GM12878 (cell line): Measurements from ENCODE around the gene FGF23. TPM values are rescaled to one million over a fixed set of nuclear protein-coding genes. Genes with fewer than 3 reads are reported as not detected.

Experiments used
- ATAC-seq: fragments of 200-7000 bp; cut with Tn5 transposase; 3 replicates; pipeline ENCODE4 v1.9.1; 2020; ENCODE audit warnings: mild to moderate bottlenecking, moderate library complexity
- BruUV-seq: library from RNA; stranded (reverse); fragments of 400-500 nt; replicated peaks from 2 replicates; lab custom pipeline; 2021; lab: Mats Ljungman, UMichigan
- CTCF ChIA-PET: fragments of 300-600 bp; sonication (Branson Sonifier 250); formaldehyde crosslinking; extraction: SDS; loops from one replicate; lab custom pipeline; 2021; ENCODE audit warnings: inconsistent platforms; lab: Yijun Ruan, JAX
- POLR2A ChIA-PET: fragments of 350-600 bp; formaldehyde crosslinking; extraction: SDS; loops from one replicate; lab custom pipeline; 2021; ENCODE audit warnings: inconsistent platforms; lab: Charles Lee
- RAD21 ChIA-PET: fragments of 300-600 bp; sonication (Branson Sonifier 250); formaldehyde crosslinking; loops from one replicate; lab custom pipeline; 2023; ENCODE audit warnings: antibody characterized with exemption; ENCODE audit not compliant: unreplicated experiment; lab: Charles Lee
- SMC1A ChIA-PET: fragments of 300-600 bp; sonication (Branson Sonifier 250); formaldehyde crosslinking; loops from one replicate; lab custom pipeline; 2023; ENCODE audit not compliant: unreplicated experiment, uncharacterized antibody; lab: Charles Lee
- DNase-seq: peaks from one replicate; pipeline ENCODE4 v3.0.0-alpha.2; 2011; ENCODE audit warnings: low read depth, low spot score
- FAIRE-seq: peaks from 3 replicates; lab custom pipeline; 2011; peaks lifted over from hg19 to GRCh38; lab: Jason Lieb, UNC
- H2AFZ ChIP-seq: 2 replicates; pipeline ENCODE4 v1.6.0; 2011; ENCODE audit warnings: low read depth, low read length, control low read depth; ENCODE audit not compliant: control insufficient read depth
- H3K27ac ChIP-seq: 2 replicates; pipeline ENCODE4 v1.5.1; 2011; ENCODE audit warnings: control low read depth; ENCODE audit not compliant: control insufficient read depth, insufficient read depth
- H3K27me3 ChIP-seq, 2 experiments: replicated peaks in 1 of 2; 2 replicates each; pipeline versions ENCODE4 v1.6.0 to v1.6.1; 2011; ENCODE audit warnings: low read length in 1 of 2; ENCODE audit not compliant: control insufficient read depth in 2 of 2, insufficient read depth in 2 of 2
- H3K36me3 ChIP-seq, 2 experiments: 2 replicates each; pipeline ENCODE4 v1.5.1; 2011; ENCODE audit warnings: low read length in 1 of 2; ENCODE audit not compliant: control insufficient read depth in 2 of 2, insufficient read depth in 2 of 2
- H3K4me1 ChIP-seq: 2 replicates; pipeline ENCODE4 v1.6.1; 2011; ENCODE audit warnings: mild to moderate bottlenecking, low read length, moderate library complexity, mixed read lengths; ENCODE audit not compliant: control insufficient read depth, insufficient read depth
- H3K4me2 ChIP-seq: 2 replicates; pipeline ENCODE4 v1.6.0; 2011; ENCODE audit warnings: control low read depth; ENCODE audit not compliant: control insufficient read depth, insufficient read depth
- H3K4me3 ChIP-seq: fragments of 200-600 bp; sonication (generic); 2 replicates; pipeline ENCODE4 v1.5.1; 2016
- H3K79me2 ChIP-seq: 2 replicates; pipeline ENCODE4 v1.6.0; 2011; ENCODE audit warnings: low read length; ENCODE audit not compliant: control insufficient read depth, insufficient read depth
- H3K9ac ChIP-seq: 2 replicates; pipeline ENCODE4 v1.8.0; 2011; ENCODE audit warnings: low read length, control low read depth, mixed read lengths; ENCODE audit not compliant: control insufficient read depth, insufficient read depth
- H3K9me3 ChIP-seq: replicated peaks from 3 replicates; pipeline ENCODE4 v1.5.1; 2011; ENCODE audit warnings: mild to moderate bottlenecking, low read length; ENCODE audit not compliant: control insufficient read depth, insufficient read depth
- H4K20me1 ChIP-seq: 2 replicates; pipeline ENCODE4 v1.6.0; 2011; ENCODE audit not compliant: control insufficient read depth, insufficient read depth
- CTCF ChIP-seq, 3 experiments: IDR thresholded peaks in 2 of 3; conservative IDR thresholded peaks in 1 of 3; 2 replicates each; pipeline ENCODE4 v1.5.1; 2011; ENCODE audit warnings: low read depth in 3 of 3, low read length in 3 of 3, mild to moderate bottlenecking in 3 of 3, control low read depth in 2 of 3, moderate library complexity in 2 of 3, inconsistent platforms in 1 of 3, mixed read lengths in 1 of 3; ENCODE audit not compliant: control insufficient read depth in 2 of 3, insufficient read depth in 1 of 3; ENCODE audit errors: extremely low read depth in 1 of 3
- MAX ChIP-seq: IDR thresholded peaks from 2 replicates; pipeline ENCODE4 v1.6.1; 2012; ENCODE audit warnings: low read depth, low read length, improper control_type of control experiment
- MTA2 ChIP-seq: fragments of 450-650 bp; IDR thresholded peaks from 2 replicates; pipeline ENCODE4 v1.6.1; 2016; ENCODE audit warnings: low read depth, mild to moderate bottlenecking, moderate library complexity
- PML ChIP-seq: IDR thresholded peaks from 2 replicates; pipeline ENCODE4 v1.6.1; 2012; ENCODE audit warnings: low read length, inconsistent platforms
- POLR2A ChIP-seq: IDR thresholded peaks from 2 replicates; pipeline ENCODE4 v1.6.1; 2011; ENCODE audit warnings: low read depth, mild to moderate bottlenecking, low read length
- RAD21 ChIP-seq: IDR thresholded peaks from 2 replicates; pipeline ENCODE4 v1.6.1; 2011; ENCODE audit warnings: mild to moderate bottlenecking, low read depth, low read length, moderate library complexity; ENCODE audit not compliant: insufficient read depth
- RFX5 ChIP-seq: IDR thresholded peaks from 2 replicates; pipeline ENCODE4 v1.6.1; 2011; ENCODE audit warnings: low read depth, low read length, improper control_type of control experiment
- SMC3 ChIP-seq: IDR thresholded peaks from 2 replicates; pipeline ENCODE4 v1.6.1; 2011; ENCODE audit warnings: low read length, improper control_type of control experiment, borderline replicate concordance
- SPI1 ChIP-seq: IDR thresholded peaks from 2 replicates; pipeline ENCODE4 v1.6.1; 2011; ENCODE audit warnings: low read depth, mild to moderate bottlenecking, low read length, moderate library complexity, borderline replicate concordance; ENCODE audit not compliant: insufficient read depth
- ZNF24 ChIP-seq: fragments of 450-650 bp; IDR thresholded peaks from 2 replicates; pipeline ENCODE4 v1.6.1; 2017; ENCODE audit warnings: antibody characterized with exemption, mild to moderate bottlenecking
- ZSCAN29 ChIP-seq: fragments of 450-650 bp; IDR thresholded peaks from 2 replicates; pipeline ENCODE4 v1.6.1; 2017; ENCODE audit warnings: mild to moderate bottlenecking, moderate library complexity
- WGBS: methylation state at CpG from one replicate; pipeline ENCODE4 v1.1.6; 2016; ENCODE audit warnings: low lambda C conversion rate; ENCODE audit not compliant: insufficient replicate concordance, insufficient coverage; ENCODE audit errors: missing lambda C conversion rate; 5-methylcytosine and 5-hydroxymethylcytosine counted together
- in situ Hi-C: fragments of 300-500 bp; cut with MboI; formaldehyde crosslinking; loops from 9 replicates; pipeline ENCODE4 v1.14.3; 2018; ENCODE audit warnings: mixed read lengths
- intact Hi-C: fragments of 100-400 bp; cut with micrococcal nuclease; formaldehyde crosslinking; loops from one replicate; pipeline ENCODE4 v1.14.2; 2022; ENCODE audit not compliant: unreplicated experiment
- polyA plus RNA-seq, 11 experiments: library from polyadenylated mRNA; depleted of rRNA in 4 of 11; unstranded in 6 of 11; stranded (reverse) in 5 of 11; fragments of >200 nt; fragmentation: Nextera tagmentation in 4 of 11; fragmentation: Illumina TruSeq in 1 of 11; extraction: Ambion mirVana in 4 of 11; extraction: Trizol in 1 of 11; gene quantifications; 1 replicate in 1 of 11; 2 replicates in 10 of 11; pipeline versions ENCODE4 v1.2.1 to v1.2.3, GENCODE V29; 2011 to 2016; ENCODE audit warnings: inconsistent platforms in 2 of 11, missing spikeins in 2 of 11, low read depth in 1 of 11
- total RNA-seq, 4 experiments: library from RNA; depleted of rRNA in 3 of 4; stranded (reverse); fragments of >200 nt in 3 of 4; fragmentation: Illumina TruSeq in 1 of 4; extraction: Trizol in 1 of 4; gene quantifications; 2 replicates each; pipeline versions ENCODE4 v1.2.1 to v1.2.3, GENCODE V29; 2013 to 2021

Gene FGF23
- total and polyA plus RNA-seq, 10 of the 15 experiments (the other 5 are each of a cell fraction or from before 2014, with no cell fraction given) = not detected

- Histone ChIP-seq H3K79me2 (no peaks in the 10 kb centered on the region), H3K27ac (no peak overlapping the region), H3K4me1 (no peaks in the 10 kb centered on the region), H3K9ac (no peak overlapping the region), H3K36me3 (no peaks in the 10 kb centered on the region), H3K4me3 (no peak overlapping the region), H2AFZ (no peak overlapping the region), H3K9me3 (no peaks in the 10 kb centered on the region), H4K20me1 (no peaks in the 10 kb centered on the region), H3K27me3 (no peaks in the 10 kb centered on the region; a peak in 2 of 4 replicates), H3K4me2 (no peak overlapping the region)
- no TSS peak for BruUV-seq
- intact Hi-C loops = loop anchor here (2.0 to 5.0 kb wide), 2 partner anchors 104 to 536 kb away; no protein-coding TSS in a partner anchor
- DNase-seq (no peak), ATAC-seq (no peak), FAIRE-seq (no peak)
- 33% methylated on average over 6 of the region's 9 CpGs for WGBS
- TF ChIP-seq RFX5 = no peak
- TF ChIP-seq PML = no peak
- TF ChIP-seq MAX = no peak
- no peak for TF ChIP-seq POLR2A
- TF ChIP-seq SPI1 = no peak
- no peak for TF ChIP-seq MTA2
- POLR2A ChIA-PET = no interaction called here
- in situ Hi-C loops = no loop called here
- SMC1A ChIA-PET = no interaction called here
- CTCF ChIA-PET = interaction anchor here (0.6 to 2.1 kb wide), 3 partner anchors 10 to 459 kb away, joined by 3 to 5 read pairs (median 4); no protein-coding TSS in a partner anchor
- RAD21 ChIA-PET = no interaction called here
These were observed 43.5 kb upstream of the FGF23 start for GRCh38 chr12:4422985-4423384.

- Histone ChIP-seq H3K27me3 (peaks cover 0 to 3% of the 10 kb centered on the region in 2 experiments; a peak in 3 of 4 replicates), H4K20me1 (no peaks in the 10 kb centered on the region), H3K27ac (no peak overlapping the region), H3K9ac (no peak overlapping the region), H3K9me3 (no peaks in the 10 kb centered on the region), H3K36me3 (no peaks in the 10 kb centered on the region), H2AFZ (no peak overlapping the region), H3K4me1 (no peaks in the 10 kb centered on the region), H3K4me3 (no peak overlapping the region), H3K79me2 (no peaks in the 10 kb centered on the region), H3K4me2 (no peak overlapping the region)
- TF ChIP-seq CTCF (IDR thresholded peaks at IDR 0.05 in 2 of 3, conservative IDR thresholded peaks at IDR 0.05 in 1 of 3; ENCODE audit: control insufficient read depth in 2 of 3, extremely low read depth in 1 of 3, insufficient read depth in 1 of 3, low read depth in 3 of 3, low read length in 3 of 3) (peak; percentile 51 to 62 (median 57); a peak in 5 of 6 replicates), SMC3 (peak; percentile 59; the same call in 1 of the 2 replicates), ZSCAN29 (no peak), ZNF24 (no peak), RAD21 (peak; percentile 59)
- ATAC-seq (peak; percentile 69), DNase-seq (no peak), FAIRE-seq (peak; percentile 38)
- ChIA-PET POLR2A (no interaction called here), CTCF (interaction anchor here (1.0 to 3.5 kb wide), 14 partner anchors 9 to 535 kb away, joined by 3 to 28 read pairs (median 5); no protein-coding TSS in a partner anchor), SMC1A (interaction anchor here (0.6 to 1.9 kb wide), 8 partner anchors 20 to 538 kb away, joined by 3 to 5 read pairs (median 3); no protein-coding TSS in a partner anchor), RAD21 (interaction anchor here (0.6 to 1.0 kb wide), 2 partner anchors 105 to 538 kb away, joined by 3 read pairs; no protein-coding TSS in a partner anchor)
- in situ Hi-C loops (no loop called here), intact Hi-C loops (loop anchor here (2.0 to 5.0 kb wide), 2 partner anchors 105 to 534 kb away; no protein-coding TSS in a partner anchor)
- BruUV-seq = no TSS peak
- 39% methylated on average over 4 of the region's 4 CpGs for WGBS
These were observed 42.1 kb upstream of the FGF23 start for GRCh38 chr12:4421590-4422031.
